Activated CD4-positive, alpha-beta T cell treated with anti-CD3 and anti-CD28 coated beads, Interleukin-2, amount 50 U/mL, for 48 hours (primary cell): ENCODE measurements around the gene NRG4.
"Not testable (repeated sequence)": the region's sequence is repeated elsewhere in the genome, so short reads cannot be mapped to it uniquely, and the experiment has no call there.

Source experiments
- DNase-seq, 2 experiments: peaks; one replicate each; pipeline ENCODE4 v3.0.0-alpha.2; 2020

NRG4 gene

DNA sequence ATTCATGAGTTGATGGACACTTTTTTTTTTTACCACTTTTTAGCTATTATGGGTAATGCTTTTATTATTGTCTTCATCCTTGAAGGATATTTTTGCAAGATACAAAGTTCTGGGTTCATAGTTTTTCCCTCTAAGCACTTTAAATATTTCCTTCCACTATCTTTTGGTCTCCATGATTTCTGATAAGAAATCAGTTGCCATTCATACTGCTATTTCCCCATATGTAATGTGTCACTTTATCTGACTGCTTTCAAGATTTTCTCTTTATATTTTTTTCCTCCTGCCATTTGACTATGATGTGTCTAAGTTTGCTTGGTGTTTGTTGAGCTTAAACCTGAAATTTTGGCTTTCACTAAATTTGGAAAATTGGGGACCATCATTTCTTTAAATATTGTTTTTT lies 19.3 kb downstream of the NRG4 start:
- no peak for DNase-seq

- no peak for DNase-seq
Observed at GRCh38 chr15:75989875-75990274, 22.3 kb downstream of the NRG4 start.

- DNase-seq: no peak
Observed at GRCh38 chr15:75989045-75989444, 23.2 kb downstream of the NRG4 start.

DNA sequence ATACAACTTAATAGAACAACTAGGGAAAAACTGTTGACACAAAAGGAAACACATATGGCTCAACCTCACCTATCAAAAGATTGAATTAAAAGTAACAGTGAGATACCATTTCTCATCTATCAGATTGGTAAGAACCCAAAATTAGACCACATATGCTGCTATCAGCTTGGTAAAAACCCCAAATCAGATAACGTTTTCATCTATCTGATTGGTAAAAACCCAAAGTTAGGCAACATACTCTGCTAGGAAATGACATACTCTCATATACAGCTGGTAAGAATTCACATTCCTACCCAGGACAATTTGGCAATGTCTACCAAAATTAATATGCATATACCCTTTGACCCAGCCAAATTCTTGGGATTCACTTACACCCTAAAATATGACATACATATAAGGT lies 26.3 kb downstream of the NRG4 start:
- no peak for DNase-seq

DNA sequence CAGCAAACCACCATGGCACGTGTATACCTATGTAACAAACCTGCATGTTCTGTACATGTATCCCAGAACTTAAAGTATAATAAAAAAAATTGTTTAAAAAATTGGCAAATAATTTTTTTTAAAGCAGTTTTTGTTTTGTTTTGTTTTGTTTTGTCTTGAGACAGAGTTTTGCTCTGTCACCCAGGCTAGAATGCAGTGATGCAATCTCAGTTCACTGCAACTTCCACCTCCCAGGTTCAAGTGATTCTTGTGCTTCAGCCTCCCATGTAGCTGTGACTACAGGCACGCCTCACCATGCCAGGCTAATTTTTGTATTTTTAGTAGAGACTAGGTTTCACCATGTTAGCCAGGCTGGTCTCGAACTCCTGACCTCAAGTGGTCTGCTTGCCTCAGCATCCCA lies 27.5 kb downstream of the NRG4 start:
- not testable (repeated sequence) for DNase-seq

DNA sequence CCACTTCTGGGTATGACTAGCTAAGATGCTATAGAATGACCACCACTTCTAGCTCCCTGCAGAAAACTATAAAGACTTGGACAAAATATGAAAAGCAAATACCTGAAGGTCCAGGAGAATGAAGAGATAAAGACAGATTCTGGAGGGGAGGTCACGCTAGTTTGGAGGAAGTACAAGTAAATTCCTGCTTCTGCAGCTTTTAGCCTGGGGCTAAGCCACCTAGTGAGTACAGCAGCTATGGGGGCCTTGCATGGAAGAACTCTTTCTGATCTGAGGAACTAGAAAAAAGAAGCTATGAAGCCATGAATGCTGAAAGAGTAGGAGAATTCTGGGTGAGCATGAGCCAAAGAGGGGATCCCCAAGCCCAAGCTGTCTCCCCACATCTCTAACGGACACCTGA lies 29.8 kb downstream of the NRG4 start:
- DNase-seq: no peak

DNA sequence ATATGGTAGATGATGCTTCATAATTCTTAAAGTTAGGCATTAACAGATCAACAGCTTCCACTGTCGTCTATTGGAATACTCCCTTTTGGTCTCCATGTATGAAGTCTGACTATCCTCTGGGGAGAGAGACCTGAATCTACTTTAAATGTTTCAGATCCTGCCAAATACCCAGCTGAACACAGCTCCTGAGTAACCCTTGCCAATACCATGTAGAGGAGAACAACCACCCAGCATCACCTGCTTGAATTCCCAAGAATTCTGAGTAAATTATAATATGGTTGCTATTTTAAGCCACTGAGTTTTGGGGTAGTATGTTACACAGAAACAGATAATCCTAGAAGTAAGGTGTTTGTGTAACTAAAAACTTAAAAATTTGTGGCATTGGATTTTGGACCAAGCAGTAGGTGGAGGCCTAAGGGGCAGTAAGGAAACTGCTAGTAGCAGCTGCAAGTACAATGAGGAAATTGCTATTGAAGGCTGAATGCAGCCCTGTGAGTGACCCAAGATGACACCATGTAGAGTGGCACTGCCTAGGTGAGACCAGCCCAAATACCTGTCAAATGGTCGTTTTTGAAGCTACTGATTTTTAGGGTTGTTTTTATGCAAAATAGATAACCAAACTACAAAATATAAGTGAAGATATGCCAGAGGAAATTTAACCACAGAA lies 30.9 kb downstream of the NRG4 start:
- DNase-seq: no peak

DNA sequence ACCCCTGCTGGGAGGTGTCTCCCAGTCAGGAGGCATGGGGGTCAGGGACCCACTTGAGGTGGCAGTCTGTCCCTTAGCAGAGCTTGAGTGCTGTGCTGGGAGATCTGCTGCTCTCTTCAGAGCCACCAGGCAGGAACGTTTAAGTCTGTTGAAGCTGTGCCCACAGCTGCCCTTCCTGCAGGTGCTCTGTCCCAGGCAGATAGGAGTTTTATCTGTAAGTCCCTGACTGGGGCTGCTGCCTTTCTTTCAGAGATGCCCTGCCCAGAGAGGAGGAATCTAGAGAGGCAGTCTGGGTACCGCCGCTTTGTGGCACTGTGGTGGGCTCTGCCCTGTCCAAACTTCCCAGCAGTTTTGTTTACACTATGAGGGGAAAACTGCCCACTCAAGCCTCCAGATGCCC lies 35.5 kb downstream of the NRG4 start:
- not testable (repeated sequence) for DNase-seq

DNA sequence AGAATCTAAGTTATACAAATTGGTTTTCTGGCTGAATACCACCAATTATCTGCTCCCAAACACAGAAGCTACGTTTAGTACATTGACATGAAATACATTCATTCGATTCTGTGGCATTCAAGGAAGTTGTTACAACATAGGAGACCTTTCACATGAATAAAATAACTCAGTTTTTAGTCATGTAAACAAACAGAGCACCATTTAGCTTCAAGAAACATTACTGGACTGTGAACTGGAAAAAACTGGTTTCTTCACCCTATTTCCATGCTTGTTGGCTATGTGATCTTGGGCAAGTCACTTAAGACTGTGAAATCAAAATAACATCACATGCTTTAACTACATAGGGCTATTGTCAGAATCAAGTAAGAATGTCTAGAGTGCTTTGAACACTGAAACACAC lies 46.2 kb downstream of the NRG4 start:
- DNase-seq: no peak

DNA sequence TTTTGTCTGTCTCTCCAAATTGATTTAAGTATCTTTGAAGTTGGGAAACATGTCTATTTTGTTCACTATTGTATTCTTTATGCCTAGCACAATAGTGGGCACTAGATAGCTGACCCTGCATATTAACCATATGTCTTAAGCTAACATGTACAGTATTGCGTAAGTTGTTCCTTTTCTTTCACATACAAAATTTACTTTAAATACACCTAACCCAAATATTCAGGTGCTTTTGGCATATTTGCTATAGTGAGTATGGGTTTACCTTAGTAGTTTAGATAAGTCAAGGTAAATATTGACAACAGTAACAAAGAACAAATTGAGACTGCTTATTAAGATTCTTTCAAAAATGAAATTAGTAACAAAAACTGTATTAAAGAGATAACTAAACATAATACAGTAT lies 50.9 kb downstream of the NRG4 start:
- DNase-seq: no peak

GRCh38 chr15:75955720-75956119 lies 56.5 kb downstream of the NRG4 start:
- no peak for DNase-seq

DNA sequence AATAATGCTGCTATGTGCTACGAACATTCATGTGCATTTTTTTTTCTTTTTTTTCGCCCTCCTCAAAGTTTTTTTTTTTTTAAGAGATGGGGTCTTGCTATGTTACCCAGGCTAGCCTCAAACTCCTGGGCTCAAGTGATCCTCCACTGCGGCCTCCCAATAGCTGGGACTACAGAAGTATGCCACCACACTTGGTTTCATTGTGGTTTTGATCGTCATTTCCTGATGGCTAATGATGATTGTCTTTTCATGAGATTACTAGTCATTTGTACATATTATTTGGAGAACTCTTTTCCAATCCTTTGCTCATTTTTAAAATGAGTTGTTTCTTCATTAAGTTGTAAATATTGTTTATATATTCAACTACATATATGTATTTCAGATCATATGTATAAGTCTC lies 59.7 kb downstream of the NRG4 start:
- DNase-seq: no peak

GRCh38 chr15:75948761-75949296 lies 63.4 kb downstream of the NRG4 start:
- no peak for DNase-seq

DNA sequence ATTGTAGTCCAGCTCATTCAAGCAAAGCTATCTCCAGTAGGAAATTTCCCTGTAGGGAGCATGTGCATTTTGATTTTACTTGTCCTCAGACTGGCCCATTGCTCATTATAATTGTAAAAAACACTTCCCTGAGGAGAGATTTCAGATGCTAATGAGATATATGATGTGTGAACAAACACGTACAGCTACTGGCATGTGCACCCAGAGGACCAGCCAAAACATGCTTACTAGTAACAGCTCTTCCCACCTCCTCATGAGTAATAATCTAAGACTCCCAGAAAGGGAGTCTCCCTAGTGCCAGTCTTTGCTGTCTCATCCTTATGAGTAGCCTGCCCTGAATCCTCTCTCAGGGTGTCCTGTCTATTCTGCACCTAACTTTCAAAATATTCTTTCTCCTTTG lies 65.1 kb downstream of the NRG4 start:
- no peak for DNase-seq

DNA sequence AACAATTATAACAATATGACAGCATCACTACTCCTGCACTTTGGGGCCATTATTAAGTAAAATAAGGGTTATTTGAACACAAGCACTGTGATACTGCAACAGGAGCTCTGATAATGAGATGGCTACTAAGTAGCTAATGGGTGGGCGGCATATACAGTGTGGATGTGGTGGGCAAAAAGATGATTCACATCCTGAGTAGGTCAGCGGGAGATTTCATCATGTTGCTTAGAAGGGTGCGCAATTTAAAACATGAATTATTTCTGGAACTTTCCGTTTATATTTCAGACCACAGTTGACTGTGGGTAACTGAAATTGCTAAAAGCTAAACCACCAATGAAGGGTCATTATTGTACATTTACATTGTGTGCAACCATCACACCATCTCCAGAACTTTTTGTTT lies 66.3 kb downstream of the NRG4 start:
- DNase-seq: no peak

DNA sequence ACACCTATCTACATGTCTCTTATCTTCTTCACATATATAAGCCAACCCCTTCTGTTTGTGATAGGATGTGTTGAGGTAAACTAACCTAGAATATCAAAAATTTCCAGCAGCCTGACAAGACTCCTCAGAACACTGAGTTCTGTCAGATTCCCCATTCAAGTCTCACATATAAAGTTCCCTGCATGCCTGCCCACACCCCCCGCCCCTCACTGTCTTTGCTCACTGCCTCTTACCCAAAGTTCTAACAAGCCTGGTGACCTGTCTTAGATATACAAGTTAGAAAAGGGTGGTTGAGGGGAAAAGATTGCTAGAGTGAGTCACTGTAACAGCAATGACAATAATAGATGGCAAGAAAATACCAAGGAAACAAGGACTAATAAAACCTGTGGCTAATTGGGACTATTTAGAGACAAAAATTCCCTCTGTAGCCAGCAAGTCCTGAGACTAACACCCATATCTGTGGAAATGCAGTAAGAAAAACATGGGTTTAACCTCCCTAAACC lies 68.5 kb downstream of the NRG4 start:
- DNase-seq: no peak

DNA sequence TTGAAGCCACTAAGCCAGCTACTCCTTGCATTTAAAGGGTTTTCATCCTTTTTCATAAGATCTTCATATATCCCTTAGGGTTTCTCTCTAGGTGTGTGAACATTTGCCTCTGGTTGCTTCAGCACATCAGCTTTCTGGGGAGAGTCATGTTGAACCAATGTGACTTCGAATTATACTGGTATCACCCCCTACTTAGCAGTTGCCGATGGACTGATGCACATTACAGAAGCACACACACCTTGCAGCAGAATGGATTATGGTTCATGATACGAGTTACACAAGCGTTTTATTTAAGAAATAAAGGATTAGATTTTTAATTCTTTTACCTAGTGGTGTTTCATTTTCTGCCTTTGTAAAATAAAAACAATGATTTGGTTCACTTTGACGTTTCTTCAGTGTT lies 69.0 kb downstream of the NRG4 start:
- DNase-seq: no peak

GRCh38 chr15:75942464-75942863 lies 69.8 kb downstream of the NRG4 start:
- DNase-seq: no peak

DNA sequence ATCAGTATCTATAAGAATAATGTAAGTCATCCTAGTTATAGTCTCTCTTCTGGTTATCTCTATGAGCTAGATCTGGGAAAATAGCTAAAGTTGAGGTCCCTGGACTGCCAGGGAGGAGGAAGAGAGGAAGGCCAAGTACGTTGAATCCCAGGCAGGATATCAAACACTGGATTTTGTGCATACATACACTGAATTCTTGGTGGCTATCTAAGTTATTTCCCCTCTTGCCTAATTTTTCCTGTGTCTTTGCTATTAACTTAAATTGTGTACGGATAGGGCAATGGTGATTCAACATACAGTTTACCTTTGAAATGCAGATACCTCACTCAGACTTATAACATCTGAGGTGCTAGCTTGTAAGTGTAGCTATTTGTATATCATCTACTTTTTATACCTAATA lies 81.4 kb downstream of the NRG4 start:
- no peak for DNase-seq

DNA sequence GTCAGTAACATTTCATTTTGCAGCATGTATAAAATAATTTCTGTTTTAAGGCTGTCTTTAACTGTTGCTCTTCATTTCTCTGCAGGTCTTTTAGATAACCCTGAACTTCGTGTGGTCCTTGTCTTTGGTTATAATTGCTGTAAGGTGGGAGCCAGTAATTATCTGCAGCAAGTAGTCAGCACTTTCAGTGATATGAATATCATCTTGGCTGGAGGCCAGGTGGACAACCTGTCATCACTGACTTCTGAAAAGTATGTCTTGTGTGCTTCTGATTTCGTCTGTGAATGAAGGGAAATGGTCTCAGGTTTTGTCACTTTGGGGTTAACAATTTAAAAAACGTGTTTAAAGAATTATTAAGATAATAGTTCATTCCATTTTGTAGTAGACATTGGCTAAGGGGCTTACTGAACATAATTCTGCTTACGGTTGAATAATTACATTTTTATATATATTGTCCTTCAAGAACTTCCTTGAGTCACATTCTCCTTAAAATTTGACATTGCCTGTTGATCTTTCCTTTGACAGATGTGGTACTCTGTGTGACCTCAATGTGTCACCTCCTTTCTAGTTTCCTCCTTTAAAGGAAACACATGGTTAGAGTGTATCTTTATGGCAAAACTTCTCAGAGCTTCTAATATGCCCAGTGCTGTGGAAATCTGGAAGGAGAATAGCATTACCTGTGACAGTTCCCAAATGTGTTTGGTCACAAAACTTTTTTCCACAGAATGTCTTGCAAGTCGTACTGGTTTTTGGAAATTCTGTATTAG lies 82.2 kb downstream of the NRG4 start:
- no peak for DNase-seq

GRCh38 chr15:75928680-75929608 lies 83.3 kb downstream of the NRG4 start:
- no peak for DNase-seq

GRCh38 chr15:75927601-75928000 lies 84.6 kb downstream of the NRG4 start:
- DNase-seq: no peak

GRCh38 chr15:75926931-75927330 lies 85.3 kb downstream of the NRG4 start:
- no peak for DNase-seq
